CD4-positive, alpha-beta T cell treated with Interleukin-6 for 4 hours (primary cell): ENCODE measurements around the gene S100A7A.
"Not testable (repeated sequence)": the region's sequence is repeated elsewhere in the genome, so short reads cannot be mapped to it uniquely, and the experiment has no call there.

Experiments used
- DNase-seq: peaks from one replicate; pipeline ENCODE4 v3.0.0-alpha.2; 2020; ENCODE audit warnings: mixed read lengths

Gene S100A7A

DNA sequence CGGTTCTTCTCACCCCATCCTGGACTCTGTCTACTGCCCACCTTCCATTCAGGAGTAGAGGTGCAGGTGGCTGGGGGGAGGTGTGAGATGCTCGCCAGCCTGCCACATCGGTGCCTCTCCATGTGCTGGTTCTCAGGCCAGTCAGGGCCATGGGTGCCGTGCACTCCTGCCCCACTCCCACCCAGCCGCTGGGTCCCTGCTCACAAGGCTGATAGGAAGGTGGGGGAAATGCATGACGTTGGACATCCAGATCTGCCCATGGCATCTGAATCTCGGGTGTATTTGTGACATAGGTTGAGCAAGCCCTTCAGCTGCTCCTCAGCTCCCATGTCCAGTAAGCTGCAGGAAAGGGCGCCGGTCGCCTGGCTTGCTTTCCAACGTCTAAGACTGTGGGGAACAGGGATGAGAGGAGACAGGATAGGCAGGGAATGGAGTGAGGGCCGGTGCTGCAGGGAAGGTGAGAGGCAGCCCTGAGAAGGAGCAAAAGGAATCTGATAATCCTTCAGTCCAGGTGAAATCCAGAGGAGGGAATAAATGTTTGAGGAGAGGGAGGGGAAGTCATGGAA, 11.8 kb downstream of the S100A7A start:
- no peak for DNase-seq

DNA sequence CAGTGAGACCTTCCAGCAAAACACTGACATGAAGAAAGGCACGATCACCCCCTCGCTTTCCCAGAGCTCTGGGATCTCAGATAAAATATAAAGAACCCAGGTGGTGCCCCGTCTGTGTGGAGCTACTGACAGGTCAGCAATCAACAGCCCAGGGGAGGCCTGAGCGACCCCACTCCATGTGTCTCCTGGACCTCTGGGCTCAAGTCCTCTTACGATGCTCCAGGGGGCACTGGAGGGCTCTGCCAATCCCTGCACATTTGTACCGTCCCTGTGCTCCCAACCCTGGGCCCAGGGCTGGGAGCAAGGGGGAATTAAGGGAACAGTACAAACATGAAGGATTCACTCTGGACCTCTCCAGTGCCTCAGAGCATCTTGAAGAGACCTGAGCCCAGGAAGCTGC, 12.5 kb downstream of the S100A7A start:
- DNase-seq = no peak

DNA sequence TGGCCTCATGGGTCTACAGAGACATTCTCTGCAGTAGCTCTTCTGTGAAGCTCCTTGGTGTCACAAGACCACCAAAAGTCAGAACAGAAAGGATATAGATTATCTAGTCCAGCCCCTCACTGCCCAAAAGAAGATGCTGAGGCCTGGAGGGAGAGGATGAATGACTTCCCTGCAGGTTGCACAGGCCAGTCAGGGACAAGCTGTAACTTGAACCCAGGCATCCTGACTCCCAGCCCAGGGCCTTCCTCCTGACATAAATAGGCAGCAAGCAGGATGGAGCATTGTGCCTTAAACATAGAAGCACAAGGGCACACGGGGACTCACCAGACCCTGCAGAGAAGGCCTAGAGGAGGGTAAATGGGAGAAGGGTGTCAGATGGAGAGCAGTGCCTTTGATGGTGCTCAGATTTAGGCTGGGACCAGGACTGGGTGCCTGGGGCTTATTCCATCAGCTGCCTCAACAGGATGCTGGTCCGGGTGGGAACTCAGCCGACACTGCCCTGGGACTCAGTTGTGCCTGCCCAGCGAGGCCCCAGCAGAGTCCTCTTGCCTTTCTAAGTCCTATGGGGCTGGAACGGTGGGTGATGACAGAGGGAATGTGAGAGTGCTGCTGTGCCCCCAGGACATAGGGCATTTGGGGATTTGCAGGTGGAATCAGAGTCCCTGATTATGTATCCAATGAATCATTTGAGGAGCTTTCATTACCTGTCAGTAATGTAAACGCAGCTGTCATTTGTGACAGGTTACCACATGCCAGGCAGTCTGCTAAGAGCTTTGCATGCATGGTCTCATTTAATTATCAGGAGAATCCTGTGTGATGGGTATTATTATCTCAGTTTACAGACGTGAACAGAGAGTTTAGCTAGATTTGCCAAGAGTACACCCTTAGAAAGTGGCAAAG, 13.2 kb downstream of the S100A7A start:
- DNase-seq = no peak

DNA sequence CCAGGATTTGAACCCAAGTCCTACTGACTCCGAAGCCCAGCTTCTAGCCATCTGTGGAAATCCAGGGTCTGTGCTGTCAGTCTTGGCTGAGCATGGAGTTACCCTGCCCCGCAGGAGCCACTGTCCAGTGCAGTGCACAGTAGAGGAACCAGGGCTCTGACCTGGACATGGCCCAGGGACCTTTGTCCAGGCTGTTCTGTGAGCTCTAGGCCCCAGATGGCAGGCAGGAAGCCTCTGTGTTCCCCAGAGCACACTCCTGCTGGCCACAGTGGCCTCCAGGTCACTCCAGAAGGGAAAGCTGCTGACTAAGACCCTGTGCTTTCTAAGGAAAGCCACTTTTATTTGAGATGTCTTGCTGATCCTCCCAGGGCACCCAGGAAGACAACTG, 13.8 kb downstream of the S100A7A start:
- no peak for DNase-seq

DNA sequence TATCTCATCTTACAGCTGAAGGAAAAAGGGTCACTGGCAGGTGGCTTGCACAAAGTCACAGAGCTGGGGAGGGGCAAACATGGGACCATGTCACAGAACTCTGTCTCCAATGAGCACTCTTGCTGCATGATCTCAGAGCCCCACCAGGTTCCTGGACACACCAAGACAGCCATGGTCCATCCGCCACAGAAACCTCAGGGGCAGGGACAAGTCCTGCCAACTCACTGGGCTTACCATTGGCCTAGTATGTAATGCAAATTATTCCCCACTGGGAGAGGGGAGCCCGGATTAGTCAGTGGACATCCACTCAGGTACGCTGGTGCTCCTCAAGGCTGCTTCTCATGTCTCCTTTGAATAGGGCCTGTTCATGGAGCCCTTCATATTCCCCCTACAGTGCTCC, 14.2 kb downstream of the S100A7A start:
- DNase-seq = no peak

DNA sequence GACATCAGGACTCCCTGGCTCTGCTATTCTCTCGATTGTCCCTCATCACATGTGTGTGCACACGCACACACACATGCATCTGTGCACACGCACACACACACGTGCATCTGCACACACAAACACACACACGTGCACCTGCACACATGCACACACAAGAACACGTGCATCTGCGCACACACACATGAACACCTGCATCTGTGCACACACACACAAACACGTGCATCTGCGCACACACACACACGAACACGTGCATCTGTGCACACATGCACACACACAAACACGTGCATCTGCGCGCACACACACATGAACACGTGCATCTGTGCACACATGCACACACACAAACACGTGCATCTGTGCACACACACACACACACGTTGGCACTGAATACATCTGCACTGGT, 14.7 kb downstream of the S100A7A start:
- DNase-seq = no peak

DNA sequence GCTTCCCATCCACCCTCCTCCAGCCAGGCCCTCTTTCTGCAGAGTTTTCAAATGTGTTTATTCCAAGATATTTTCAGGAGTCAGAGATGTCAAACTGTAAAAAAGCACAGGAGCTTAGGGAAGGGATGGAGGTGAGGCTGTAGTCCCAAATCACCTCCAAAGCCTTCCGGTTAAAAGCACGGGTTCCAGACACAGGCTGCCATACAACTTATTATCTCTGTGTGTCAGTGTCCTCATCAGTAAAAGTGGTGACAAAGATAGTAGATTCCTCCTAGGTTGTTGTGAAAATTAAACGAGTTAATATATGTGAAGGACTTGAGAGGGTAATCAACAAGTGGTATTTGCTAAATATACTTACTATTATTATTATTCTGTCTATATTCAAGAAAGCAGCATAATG, 15.1 kb downstream of the S100A7A start:
- DNase-seq = no peak

DNA sequence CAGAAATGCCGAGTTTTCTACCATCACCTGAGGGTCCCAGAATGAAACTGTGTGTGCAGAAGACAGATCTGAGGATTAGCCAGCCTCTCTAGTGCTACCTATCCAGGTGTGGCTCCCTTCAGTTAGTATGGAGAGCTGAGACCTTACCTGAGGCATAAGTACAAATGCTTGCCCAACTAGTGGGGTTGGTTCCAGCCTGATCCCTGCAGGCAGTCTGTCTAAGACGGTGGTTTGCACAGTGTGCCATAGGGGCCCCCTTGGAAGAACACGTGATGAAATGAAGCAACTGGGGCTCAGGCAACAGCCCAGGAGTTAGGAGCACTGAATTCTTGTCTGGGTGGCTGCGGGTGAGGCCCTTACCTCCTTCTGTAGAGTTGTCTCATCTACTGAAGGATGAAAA, 15.6 kb downstream of the S100A7A start:
- DNase-seq = no peak

DNA sequence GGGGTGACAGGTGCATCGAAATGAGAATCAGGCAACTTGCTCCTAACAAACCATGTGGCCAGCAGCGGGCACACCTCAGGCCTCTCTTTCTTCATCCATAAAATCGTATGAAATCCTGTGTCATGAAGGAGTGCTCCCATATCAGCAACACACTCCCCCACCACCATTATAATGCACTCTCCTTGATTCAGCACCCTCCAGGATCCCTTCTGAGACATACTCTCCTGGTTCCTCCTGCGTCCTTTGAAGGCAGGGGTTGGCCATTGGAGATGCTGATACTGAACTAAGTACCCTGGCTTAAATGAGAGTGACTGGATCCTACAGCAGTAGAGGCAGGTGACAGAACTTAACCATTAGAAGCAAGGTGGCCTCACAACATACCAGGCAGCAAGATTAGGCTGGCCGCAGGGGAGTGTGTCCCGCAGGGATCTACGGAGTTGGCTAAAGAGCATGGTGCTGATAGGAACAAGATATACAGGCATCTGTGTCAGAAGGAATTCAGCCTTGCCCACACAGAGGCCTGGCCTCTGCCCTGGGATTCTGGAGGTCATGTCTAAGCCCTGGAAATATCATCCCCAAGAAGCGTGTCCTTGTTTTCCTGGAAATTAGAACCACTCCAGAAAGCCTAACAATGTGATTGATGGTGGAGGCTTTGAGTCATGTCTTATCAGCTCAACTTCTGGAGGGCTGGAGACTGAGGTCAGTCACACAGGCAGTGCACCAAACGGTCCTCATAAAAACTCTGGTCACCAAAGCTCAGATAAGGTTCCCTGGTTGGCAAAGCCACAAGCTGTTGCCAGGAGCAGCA, 16.8 kb downstream of the S100A7A start:
- DNase-seq = no peak

DNA sequence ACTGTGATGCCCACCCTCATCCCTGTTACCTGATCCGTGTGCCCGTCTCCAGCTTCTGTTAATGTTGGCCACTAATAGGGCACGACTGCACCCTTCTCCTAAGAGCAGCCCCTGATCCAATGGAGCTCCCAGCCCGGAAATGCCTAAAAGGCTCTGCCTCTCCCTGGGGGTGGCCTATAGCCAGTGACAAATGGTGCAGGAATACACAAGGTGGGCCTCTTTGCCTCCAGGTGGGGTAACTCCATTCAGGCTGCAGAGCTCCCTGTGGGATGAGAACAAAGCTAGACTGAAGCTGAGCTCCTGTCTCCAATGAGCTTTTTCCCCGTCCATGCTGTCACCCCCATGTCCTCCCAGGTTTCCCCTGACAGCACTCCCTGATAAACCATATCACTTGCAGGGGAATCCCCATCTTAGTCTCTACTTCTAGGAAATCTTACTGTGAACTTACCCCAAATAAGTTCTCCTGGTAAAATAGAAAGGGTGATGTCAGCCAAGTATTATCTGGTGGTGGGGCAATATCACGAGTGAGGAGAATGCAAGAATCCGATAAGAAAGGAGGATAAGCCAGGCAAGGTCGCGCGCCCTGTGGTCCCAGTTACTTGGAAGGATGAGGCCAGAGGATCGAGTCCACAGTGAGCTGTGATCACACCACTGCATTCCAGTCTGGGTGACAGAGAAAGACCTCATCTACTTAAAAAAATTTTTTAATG, 18.6 kb downstream of the S100A7A start:
- DNase-seq = no peak

DNA sequence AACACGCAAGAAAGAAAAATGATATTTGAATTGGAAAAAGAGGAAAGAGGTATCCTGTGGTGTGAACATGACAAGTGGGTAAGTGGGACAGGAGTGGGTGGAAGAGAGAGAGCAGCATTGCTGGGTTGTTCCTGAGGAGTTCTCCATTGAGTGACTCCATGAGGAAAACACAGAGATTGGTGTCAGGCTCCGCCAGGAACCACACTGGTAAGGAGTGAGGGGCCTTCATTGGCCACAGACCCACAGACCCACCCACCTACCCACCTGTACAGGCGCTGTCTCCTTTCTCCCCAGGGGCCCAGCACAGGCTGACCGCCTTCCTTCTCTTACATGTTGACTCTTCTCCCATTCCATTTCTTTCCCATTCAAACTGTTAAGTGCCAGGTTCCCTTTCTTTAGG, 20.9 kb downstream of the S100A7A start:
- DNase-seq = no peak

DNA sequence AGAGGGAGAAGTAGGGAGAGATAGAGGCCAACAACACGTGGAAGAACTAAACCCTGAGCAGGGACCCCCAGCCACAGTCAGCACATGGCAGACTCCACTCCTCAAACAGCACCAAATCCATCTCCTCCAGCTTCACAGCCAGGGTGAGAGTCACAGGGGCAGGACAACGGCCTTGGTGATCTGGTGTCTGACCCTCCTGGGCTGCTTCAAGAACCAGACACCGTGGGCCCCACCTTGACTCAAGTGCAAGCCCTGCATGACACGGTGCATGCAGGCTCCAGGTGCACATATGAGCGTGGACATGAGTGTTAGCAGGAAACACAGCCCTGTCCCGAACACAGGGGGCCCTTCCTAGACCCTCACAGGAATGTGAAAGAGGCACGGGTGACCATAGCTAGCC, 22.3 kb downstream of the S100A7A start:
- no peak for DNase-seq

DNA sequence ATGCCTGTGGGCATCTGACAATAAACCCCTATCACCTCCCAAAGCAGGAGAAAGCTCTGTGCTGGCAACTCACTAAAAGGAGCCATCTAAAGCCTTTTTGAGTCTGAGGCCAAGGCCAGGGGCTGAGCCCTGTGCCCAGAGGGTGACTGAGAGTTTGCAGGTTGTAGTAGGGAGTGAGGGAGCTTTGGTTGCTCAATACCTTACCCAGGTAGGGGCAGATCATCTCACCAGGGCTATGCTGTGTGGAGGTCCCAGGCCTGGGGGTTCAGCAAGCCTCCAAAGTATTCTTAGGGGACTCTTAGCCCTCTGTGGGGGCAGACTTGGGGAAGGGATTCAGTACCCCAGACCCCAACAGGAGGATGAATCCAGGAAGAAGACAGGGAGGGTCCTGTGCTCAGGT, 23.0 kb downstream of the S100A7A start:
- DNase-seq = no peak

DNA sequence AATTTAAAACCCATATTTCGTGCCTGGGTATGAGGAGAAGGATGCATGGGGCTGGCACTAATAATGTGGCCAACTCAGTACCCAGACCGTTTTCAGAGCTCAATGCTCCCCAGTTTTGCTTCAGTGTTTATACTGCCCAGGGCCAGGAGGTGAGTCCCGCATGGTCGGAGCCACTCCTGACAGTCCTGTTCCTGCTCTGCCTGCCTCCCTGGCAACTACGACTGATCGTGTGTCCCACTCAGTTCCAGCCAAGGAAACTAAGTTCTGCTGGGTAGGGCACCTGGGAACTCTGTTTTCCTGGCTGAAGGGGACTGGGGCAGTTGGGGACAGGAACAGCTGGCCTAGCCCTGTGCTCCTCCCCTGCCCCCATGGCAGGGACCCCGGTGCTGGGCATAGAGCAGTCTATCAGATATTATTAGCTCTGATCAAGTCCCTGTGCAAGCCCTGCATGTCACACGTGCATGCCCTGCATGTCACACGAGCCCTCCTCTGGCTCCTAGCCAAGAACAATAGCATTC, 25.0 kb downstream of the S100A7A start:
- no peak for DNase-seq

DNA sequence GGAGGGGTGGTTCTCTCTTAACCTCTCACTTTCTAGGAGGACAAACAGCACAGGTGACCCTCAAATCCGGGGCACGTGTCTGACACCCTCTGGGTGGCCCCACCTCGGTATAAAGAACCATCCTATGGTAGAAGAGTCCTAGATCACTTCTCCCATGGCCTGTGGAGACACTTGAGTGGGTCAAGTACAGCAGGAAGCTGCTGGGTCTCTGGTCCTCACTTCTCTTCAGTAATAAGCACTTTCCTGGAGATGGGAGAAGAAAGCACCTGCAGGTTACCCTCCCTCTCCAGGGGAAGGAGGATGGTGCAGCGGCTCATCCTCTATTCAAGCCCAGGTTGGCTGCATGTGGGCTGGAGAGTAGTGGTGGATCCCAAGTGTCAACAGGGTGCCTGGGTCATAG, 27.2 kb downstream of the S100A7A start:
- DNase-seq = no peak

DNA sequence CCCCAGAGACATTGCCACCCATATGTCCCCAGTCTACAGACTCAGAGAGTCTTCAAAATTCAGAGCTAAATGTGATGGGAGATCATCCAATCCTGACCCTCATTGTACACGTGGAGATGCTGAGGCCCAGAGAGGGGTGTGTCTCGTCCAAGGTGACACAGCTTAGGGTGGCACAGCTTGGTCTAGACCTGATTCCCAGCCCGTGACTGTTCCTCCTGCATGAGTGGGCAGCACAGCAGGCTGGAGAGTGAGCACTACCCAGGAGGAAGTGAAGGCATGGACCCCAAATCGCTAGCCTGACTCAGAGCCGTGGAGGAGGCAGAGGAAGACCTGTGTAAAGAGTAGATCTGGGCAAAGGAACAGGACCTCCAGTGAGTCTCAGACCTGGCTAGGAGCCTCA, 27.8 kb downstream of the S100A7A start:
- no peak for DNase-seq

DNA sequence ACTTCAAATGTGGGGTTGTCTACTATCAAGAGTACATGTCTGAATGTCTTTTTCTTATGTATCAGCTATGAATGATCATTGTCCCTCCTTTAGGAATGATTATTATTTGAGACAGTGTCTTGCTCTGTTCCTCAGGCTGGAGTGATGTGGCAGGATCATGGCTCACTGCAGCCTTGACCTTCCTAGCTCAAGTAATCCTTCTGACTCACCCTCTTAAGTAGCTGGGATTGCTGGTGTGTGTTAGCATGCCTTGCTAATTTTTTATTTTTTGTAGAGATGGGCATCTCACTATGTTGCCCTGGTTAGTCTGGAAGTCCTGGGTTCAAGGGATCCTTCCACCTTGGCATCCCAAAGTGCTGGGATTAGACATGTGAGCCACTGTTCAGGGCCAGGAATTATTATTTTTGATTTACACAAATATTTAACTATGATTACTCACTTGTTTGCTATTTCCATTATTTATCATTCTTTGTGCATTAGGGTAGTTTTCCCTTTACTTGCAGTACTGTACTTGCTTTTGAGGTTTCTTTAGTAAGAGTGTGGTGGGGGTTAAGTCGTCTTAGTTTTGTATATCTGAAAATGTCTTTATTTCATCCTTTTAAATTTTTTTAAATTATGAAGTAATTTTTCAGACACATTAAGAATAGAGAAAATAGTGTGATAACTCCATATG, 31.3 kb downstream of the S100A7A start:
- DNase-seq = no peak

DNA sequence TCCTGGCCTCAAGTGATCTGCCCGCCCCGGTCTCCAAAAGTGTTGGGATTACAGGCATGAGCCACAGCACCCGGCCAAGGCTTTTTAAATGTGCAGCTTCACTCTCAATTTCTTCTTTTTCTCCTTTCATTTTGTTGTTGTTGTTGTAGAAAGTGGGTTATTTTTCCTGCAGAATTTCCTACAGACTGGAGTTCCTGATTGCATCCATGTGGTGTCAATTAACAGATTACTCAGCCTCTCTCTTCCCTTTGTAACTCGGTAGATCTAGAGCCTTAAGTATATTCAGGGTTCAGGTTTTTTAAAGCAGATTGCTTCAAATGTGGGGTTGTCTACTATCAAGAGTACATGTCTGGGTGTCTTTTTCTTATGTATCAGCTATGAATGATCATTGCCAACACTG, 32.5 kb downstream of the S100A7A start:
- DNase-seq = not testable (repeated sequence)

DNA sequence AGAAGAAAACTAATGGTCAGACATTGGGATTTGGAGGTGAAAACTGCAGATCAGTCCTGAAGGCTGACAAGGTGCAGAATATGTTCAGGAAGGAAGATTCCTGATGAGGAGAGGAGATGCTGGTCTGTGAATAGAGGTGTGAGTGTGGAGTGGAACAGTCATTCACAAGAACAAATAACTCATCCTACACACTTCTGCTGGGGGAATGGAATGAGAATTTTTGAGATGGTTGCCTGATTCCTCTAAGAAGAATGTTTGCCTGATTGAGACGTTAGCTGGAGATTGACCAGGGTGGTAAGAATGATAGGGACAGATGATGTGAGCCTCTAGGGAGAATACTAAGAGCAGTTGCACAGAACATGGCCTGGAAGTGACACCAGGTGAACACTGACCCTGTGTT, 40.1 kb downstream of the S100A7A start:
- no peak for DNase-seq

DNA sequence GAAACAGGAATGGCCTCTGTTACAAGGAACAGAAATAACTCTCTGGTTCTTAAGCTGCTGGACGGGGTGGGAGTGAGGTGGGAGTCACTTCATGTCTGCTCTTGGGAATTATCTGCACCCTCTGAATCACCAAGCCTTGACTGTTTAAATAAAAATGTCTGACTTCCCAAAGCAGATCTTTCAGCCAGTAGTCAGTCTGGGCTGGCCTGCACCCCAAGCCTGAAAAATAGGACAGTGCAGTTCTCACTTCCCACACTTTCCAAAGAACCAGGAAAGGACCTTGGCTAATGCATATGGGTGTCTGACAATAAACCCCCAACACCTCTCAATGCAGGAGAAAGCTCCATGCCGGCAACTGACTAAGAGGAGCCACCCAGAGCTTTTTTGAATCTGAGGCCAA, 43.3 kb downstream of the S100A7A start:
- DNase-seq = no peak

DNA sequence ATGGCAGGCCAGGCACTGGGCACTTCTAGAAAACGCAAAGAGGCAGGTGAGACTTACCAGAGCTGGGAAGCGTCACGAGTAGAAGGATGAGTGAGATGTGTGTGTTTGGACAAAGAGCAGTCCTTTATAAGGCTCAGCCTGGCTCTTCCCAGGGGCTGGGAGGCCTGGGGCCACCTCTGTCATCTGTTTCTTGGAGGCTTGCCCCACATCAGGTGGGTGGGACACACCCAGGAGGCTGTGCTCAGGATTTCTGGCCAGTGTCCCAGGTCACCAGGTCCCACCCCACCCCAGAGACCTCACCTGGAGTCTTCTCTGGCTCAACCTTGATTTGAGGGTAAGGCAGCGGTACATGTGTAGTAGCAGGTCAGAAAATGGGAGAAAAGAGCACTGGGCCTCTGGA, 44.2 kb downstream of the S100A7A start, which contains the start of gene S100A7:
Gene S100A7 (minus strand): TSS at position 101 of the 400 bp plus-strand sequence. CDS start 1,638 bp downstream, outside the sequence.
- no peak for DNase-seq

DNA sequence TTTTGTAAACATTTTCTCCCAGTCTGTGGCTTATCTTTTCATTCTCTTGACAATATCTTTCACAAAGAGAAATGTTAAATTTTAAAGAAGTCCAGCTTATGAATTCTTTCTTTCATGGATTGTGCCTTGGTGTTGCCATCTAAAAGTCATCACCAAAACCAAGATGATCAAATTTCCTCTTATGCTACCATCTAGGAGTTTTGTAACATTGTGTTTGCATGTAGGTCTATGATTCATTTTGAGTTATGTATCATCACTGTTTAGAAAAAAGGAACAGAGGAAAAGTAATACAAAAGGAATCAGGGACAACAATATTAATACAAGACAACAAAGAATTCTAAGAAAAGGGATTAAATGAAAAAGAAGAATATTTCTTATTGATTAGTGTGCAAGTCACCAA, 46.4 kb downstream of the S100A7A start:
- not testable (repeated sequence) for DNase-seq
